SH-SY5Y (cell line): ENCODE data around the gene HAO2.

Experiments
- GATA2 ChIP-seq: IDR thresholded peaks from 2 replicates; pipeline ENCODE4 v1.6.1; 2011; ENCODE audit warnings: mild to moderate bottlenecking, low read depth, low read length
- GATA3 ChIP-seq: IDR thresholded peaks from 2 replicates; pipeline ENCODE4 v1.6.1; 2011; ENCODE audit warnings: low read depth, mild to moderate bottlenecking, low read length, moderate library complexity

- TF ChIP-seq GATA2 (no peak), GATA3 (no peak)
Measured at GRCh38 chr1:119387858-119388257, 19.3 kb downstream of the HAO2 start.
